ENCODE measurements around the gene CDK19. TPM values are rescaled to one million over a fixed set of nuclear protein-coding genes. Genes with fewer than 3 reads are reported as not detected.

CDK19 gene
- total and polyA plus RNA-seq, 10 of the 15 experiments (the other 5 are each of a cell fraction or from before 2014, with no cell fraction given) = 4.6 to 21.4 (median 12.4) TPM

GRCh38 chr6:110560239-110561007 lies 254.8 kb downstream of the CDK19 start (continued):
- TF ChIP-seq ZBTB4 (CRISPR knock-in tag; IDR thresholded peaks at IDR 0.05) (no peak), ZSCAN29 (IDR thresholded peaks at IDR 0.05) (no peak), KDM1A (IDR thresholded peaks at IDR 0.05; ENCODE audit: borderline replicate concordance) (no peak), ASH2L (IDR thresholded peaks at IDR 0.05; ENCODE audit: borderline replicate concordance, low read depth) (no peak), TCF3 (IDR thresholded peaks at IDR 0.05; ENCODE audit: borderline replicate concordance, insufficient read depth, low read depth, low read length) (no peak), ZNF24 (IDR thresholded peaks at IDR 0.05) (no peak), MTA3 (IDR thresholded peaks at IDR 0.05; ENCODE audit: borderline replicate concordance, low read length) (no peak), SMC3 (IDR thresholded peaks at IDR 0.05; ENCODE audit: borderline replicate concordance, low read length) (no peak), BACH1 (IDR thresholded peaks at IDR 0.05; ENCODE audit: borderline replicate concordance) (no peak), IRF5 (IDR thresholded peaks at IDR 0.05; ENCODE audit: borderline replicate concordance) (no peak), CREB1 (IDR thresholded peaks at IDR 0.05; ENCODE audit: low read depth) (no peak)

Small RNAs within 50 kb of the gene (small RNA-seq; reads per million reads assigned to genes)
- not detected for gene RNU6-1115P
- not detected for gene RNU6-957P
- gene SNORA40C = not detected

Other genes with a start within 250 kb of the CDK19 start
- 83.1 and 106 TPM in 2 replicates for gene AMD1, start 59.3 kb upstream of the CDK19 start, total RNA-seq (2014; rRNA removed)
- gene AMD1, start 59.3 kb upstream of the CDK19 start, total RNA-seq (2014; rRNA removed; fragmentation: Illumina TruSeq; extraction: Trizol) = 110 and 116 TPM in 2 replicates
- 73.6 and 75.0 TPM in 2 replicates for gene AMD1, start 59.3 kb upstream of the CDK19 start, total RNA-seq (2021)
- 75.0 and 103 TPM in 2 replicates for gene AMD1, start 59.3 kb upstream of the CDK19 start, polyA plus RNA-seq (2011; rRNA removed)
- 107 and 134 TPM in 2 replicates for gene AMD1, start 59.3 kb upstream of the CDK19 start, polyA plus RNA-seq (2014; fragmentation: Illumina TruSeq; extraction: Trizol)
- gene AMD1, start 59.3 kb upstream of the CDK19 start, polyA plus RNA-seq (2014; fragmentation: Nextera tagmentation; extraction: Ambion mirVana) = 10 to 100 TPM; 59.6 to 75.5 TPM
- 45.3 and 58.2 TPM in 2 replicates for gene AMD1, start 59.3 kb upstream of the CDK19 start, polyA plus RNA-seq (2014; rRNA removed)
- gene AMD1, start 59.3 kb upstream of the CDK19 start, polyA plus RNA-seq (2016; fragmentation: Nextera tagmentation; extraction: Ambion mirVana) = 10 to 100 TPM; 87.3 to 92.8 TPM
- gene GTF3C6, start 143.2 kb upstream of the CDK19 start, total RNA-seq (2014; rRNA removed) = 60.3 and 69.0 TPM in 2 replicates
- 98.0 and 110 TPM in 2 replicates for gene GTF3C6, start 143.2 kb upstream of the CDK19 start, total RNA-seq (2014; rRNA removed; fragmentation: Illumina TruSeq; extraction: Trizol)
- 92.3 and 95.4 TPM in 2 replicates for gene GTF3C6, start 143.2 kb upstream of the CDK19 start, total RNA-seq (2021)
- gene GTF3C6, start 143.2 kb upstream of the CDK19 start, polyA plus RNA-seq (2011; rRNA removed) = 42.8 and 59.2 TPM in 2 replicates
- gene GTF3C6, start 143.2 kb upstream of the CDK19 start, polyA plus RNA-seq (2014; fragmentation: Illumina TruSeq; extraction: Trizol) = 129 and 137 TPM in 2 replicates
- gene GTF3C6, start 143.2 kb upstream of the CDK19 start, polyA plus RNA-seq (2014; fragmentation: Nextera tagmentation; extraction: Ambion mirVana) = 100 to 1,000 TPM; 122 to 154 TPM
- 67.0 and 72.0 TPM in 2 replicates for gene GTF3C6, start 143.2 kb upstream of the CDK19 start, polyA plus RNA-seq (2014; rRNA removed)
- gene GTF3C6, start 143.2 kb upstream of the CDK19 start, polyA plus RNA-seq (2016; fragmentation: Nextera tagmentation; extraction: Ambion mirVana) = 100 to 1,000 TPM; 256 to 261 TPM
- 29.5 and 38.4 TPM in 2 replicates for gene RPF2, start 166.6 kb upstream of the CDK19 start, total RNA-seq (2014; rRNA removed)
- 61.6 and 62.4 TPM in 2 replicates for gene RPF2, start 166.6 kb upstream of the CDK19 start, total RNA-seq (2014; rRNA removed; fragmentation: Illumina TruSeq; extraction: Trizol)
- gene RPF2, start 166.6 kb upstream of the CDK19 start, total RNA-seq (2021) = 43.1 and 43.8 TPM in 2 replicates
- gene RPF2, start 166.6 kb upstream of the CDK19 start, polyA plus RNA-seq (2011; rRNA removed) = 59.2 and 101 TPM in 2 replicates
- gene RPF2, start 166.6 kb upstream of the CDK19 start, polyA plus RNA-seq (2014; fragmentation: Illumina TruSeq; extraction: Trizol) = 67.4 and 83.0 TPM in 2 replicates
- gene RPF2, start 166.6 kb upstream of the CDK19 start, polyA plus RNA-seq (2014; fragmentation: Nextera tagmentation; extraction: Ambion mirVana) = 100 to 1,000 TPM; 142 to 148 TPM
- 27.0 and 37.5 TPM in 2 replicates for gene RPF2, start 166.6 kb upstream of the CDK19 start, polyA plus RNA-seq (2014; rRNA removed)
- gene RPF2, start 166.6 kb upstream of the CDK19 start, polyA plus RNA-seq (2016; fragmentation: Nextera tagmentation; extraction: Ambion mirVana) = 10 to 100 TPM; 87.7 to 87.8 TPM

Data from GM12878 (cell line).